ENCODE measurements around the gene EIF4G1. TPM values are rescaled to one million over a fixed set of nuclear protein-coding genes. Genes with fewer than 3 reads are reported as not detected.

EIF4G1 gene
- total RNA-seq, 6 donors from 2014 or later = 278 to 408 (median 326) TPM

- Histone ChIP-seq H3K4me1 (peaks cover 9 to 22% (median 18%) of the 10 kb centered on the region in 4 donors), H3K27ac (no peak overlapping the region), H3K9me3 (no peaks in the 10 kb centered on the region), H3K27me3 (no peaks in the 10 kb centered on the region), H3K4me3 (no peak overlapping the region), H3K36me3 (peaks cover 95 to 100% (median 97%) of the 10 kb centered on the region in 4 donors)
- DNase-seq (peak in 1 of 2 donors; percentile 12), ATAC-seq (ENCODE audit: low FRiP score in 2 of 2) (no peak)
- TF ChIP-seq EP300 (IDR thresholded peaks at IDR 0.05) (no peak), CTCF (IDR thresholded peaks at IDR 0.05) (no peak), POLR2AphosphoS5 (IDR thresholded peaks at IDR 0.05) (no peak)
- WGBS, 2 donors = 93 to 94% methylated on average over 13 of the region's 13 CpGs
Measured at GRCh38 chr3:184325269-184325668, 10.9 kb downstream of the EIF4G1 start.

- Histone ChIP-seq H3K36me3 (peaks cover 96 to 100% (median 98%) of the 10 kb centered on the region in 4 donors), H3K9me3 (no peaks in the 10 kb centered on the region), H3K27ac (no peak overlapping the region), H3K27me3 (no peaks in the 10 kb centered on the region), H3K4me3 (no peak overlapping the region), H3K4me1 (peaks cover 4 to 17% (median 13%) of the 10 kb centered on the region in 4 donors)
- DNase-seq (no peak), ATAC-seq (ENCODE audit: low FRiP score in 2 of 2) (no peak)
- WGBS, 2 donors = 81 to 89% methylated on average over 4 to 6 of the region's 6 CpGs
- TF ChIP-seq POLR2A (IDR thresholded peaks at IDR 0.05) (no peak), POLR2AphosphoS5 (IDR thresholded peaks at IDR 0.05) (no peak), CTCF (IDR thresholded peaks at IDR 0.05) (no peak), EP300 (IDR thresholded peaks at IDR 0.05) (no peak)
Measured at GRCh38 chr3:184325715-184326369, 11.4 kb downstream of the EIF4G1 start.

- Histone ChIP-seq H3K36me3 (peaks cover 94 to 100% (median 98%) of the 10 kb centered on the region in 4 donors), H3K27me3 (no peaks in the 10 kb centered on the region), H3K27ac (no peak overlapping the region), H3K9me3 (no peaks in the 10 kb centered on the region), H3K4me3 (no peak overlapping the region), H3K4me1 (peaks cover 3 to 10% (median 5%) of the 10 kb centered on the region in 4 donors)
- DNase-seq (peak in 1 of 2 donors; percentile 63), ATAC-seq (ENCODE audit: low FRiP score in 2 of 2) (no peak)
- 95 to 97% methylated on average over 21 of the region's 21 CpGs for WGBS, 2 donors
- TF ChIP-seq CTCF (IDR thresholded peaks at IDR 0.05) = no peak
- no peak for TF ChIP-seq POLR2AphosphoS5 (IDR thresholded peaks at IDR 0.05)
- no peak for TF ChIP-seq EP300 (IDR thresholded peaks at IDR 0.05)
- TF ChIP-seq POLR2A (IDR thresholded peaks at IDR 0.05) = no peak
Measured at GRCh38 chr3:184327171-184327570, 12.8 kb downstream of the EIF4G1 start.

- Histone ChIP-seq H3K9me3 (no peaks in the 10 kb centered on the region), H3K27ac (no peak overlapping the region), H3K36me3 (peaks cover 91 to 100% (median 97%) of the 10 kb centered on the region in 4 donors), H3K27me3 (no peaks in the 10 kb centered on the region), H3K4me1 (peaks cover 0 to 6% (median 5%) of the 10 kb centered on the region in 4 donors), H3K4me3 (no peak overlapping the region)
- TF ChIP-seq CTCF (IDR thresholded peaks at IDR 0.05) (no peak), POLR2AphosphoS5 (IDR thresholded peaks at IDR 0.05) (no peak), POLR2A (IDR thresholded peaks at IDR 0.05) (no peak), EP300 (IDR thresholded peaks at IDR 0.05) (no peak)
- ATAC-seq (ENCODE audit: low FRiP score in 2 of 2) (no peak), DNase-seq (no peak)
- WGBS, 2 donors = 39 to 67% methylated on average over 3 of the region's 3 CpGs
Measured at GRCh38 chr3:184328516-184328915, 14.1 kb downstream of the EIF4G1 start.
